Mammary epithelial cell (primary cell): ENCODE data around the gene CCS.

Experiments used
- CTCF ChIP-seq, 2 donors: IDR thresholded peaks in 1 of 2; conservative IDR thresholded peaks in 1 of 2; 2 replicates each; pipeline ENCODE4 v1.5.1; 2011 to 2012; ENCODE audit warnings: inconsistent platforms in 2 of 2, low read length in 2 of 2, mild to moderate bottlenecking in 2 of 2, control low read depth in 1 of 2, low read depth in 1 of 2; ENCODE audit not compliant: insufficient read depth in 1 of 2; ENCODE audit errors: extremely low read depth in 1 of 2
- EZH2 ChIP-seq: IDR thresholded peaks from 2 replicates; pipeline ENCODE4 v1.6.1; 2012; ENCODE audit warnings: low read length, inconsistent platforms, borderline replicate concordance

- TF ChIP-seq CTCF (conservative IDR thresholded peaks at IDR 0.05 in 1 of 2, IDR thresholded peaks at IDR 0.05 in 1 of 2; ENCODE audit: extremely low read depth in 1 of 2, insufficient read depth in 1 of 2, low read depth in 1 of 2, low read length in 2 of 2) (no peak), EZH2 (no peak)
These were observed 53.8 kb downstream of the CCS start for GRCh38 chr11:66646828-66647227.
